ENCODE measurements around the gene CNFN.

Gene CNFN

DNA sequence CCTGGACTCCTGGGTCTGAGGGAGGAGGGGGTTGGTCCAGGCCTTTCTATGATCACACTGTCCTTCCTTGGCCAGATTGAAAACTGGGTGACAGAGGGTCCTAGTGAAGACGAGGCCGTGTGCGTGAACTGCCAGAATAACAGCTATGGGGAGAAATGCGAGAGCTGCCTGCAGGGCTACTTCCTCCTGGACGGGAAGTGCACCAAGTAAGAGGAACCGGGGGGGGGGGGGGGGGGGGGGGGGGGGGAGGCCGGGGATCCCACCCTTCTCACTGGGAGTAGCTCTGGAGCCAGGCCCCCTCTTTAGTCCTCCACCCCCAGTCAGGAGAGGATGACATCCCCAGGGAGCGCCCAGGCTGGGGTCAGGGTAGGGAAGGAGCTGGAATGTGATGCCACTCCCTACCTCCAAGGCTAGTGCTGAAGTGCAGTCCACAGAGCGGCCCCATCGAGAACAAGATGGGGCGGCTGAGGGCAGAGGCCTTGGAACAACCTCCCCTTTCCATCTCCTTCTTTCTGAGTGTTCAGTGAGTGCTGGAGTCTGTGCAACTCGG lies 19.4 kb downstream of the CNFN start:
- no peak for DNase-seq

DNA sequence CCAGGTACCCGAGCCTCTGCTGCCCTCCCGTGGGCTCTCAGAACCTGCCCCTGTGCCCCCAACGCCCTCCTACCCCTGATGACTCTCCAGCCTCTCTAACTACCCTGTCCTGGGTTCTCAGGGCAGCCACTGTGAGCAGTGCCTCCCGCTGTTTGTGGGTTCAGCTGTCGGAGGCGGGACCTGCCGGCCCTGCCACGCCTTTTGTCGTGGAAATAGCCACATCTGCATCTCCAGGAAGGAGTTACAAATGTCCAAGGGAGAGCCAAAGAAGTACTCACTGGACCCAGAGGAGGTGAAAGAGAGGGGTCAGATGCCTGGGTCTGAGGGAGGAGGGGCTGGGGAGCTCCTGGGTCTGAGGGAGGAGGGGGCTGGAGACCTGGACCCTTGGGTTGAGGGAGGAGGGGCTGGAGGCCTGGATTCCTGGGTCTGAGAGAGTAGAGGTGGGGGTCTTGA lies 20.0 kb downstream of the CNFN start:
- peak in 1 of 2 experiments; percentile 34 for DNase-seq

DNA sequence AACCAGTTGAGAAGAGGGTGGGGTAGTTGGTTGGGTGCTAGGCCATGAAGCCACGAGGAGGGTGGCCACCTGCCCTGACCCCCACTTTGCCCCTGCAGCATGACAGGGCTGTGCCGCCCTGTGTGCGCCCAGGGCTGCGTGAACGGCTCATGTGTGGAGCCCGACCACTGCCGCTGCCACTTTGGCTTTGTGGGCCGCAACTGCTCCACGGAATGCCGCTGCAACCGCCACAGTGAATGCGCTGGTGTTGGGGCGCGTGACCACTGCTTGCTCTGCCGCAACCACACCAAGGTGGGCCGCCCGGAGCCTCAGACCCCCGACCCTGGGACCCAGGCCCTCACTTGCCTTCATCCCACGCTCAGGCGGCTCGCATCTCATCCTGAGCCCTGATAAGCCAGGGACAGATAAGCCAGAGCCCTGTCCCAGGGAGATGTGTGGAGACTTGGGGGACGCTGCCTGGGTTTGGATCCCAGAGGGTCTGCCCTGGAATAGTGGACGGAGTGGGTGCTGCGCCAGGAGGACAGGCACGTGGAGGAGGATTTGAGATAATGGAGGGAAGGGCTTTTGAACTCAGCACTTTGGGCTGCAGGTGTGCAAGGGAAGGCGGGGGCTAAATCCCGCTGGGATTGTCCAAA lies 20.5 kb downstream of the CNFN start:
- no peak for DNase-seq

DNA sequence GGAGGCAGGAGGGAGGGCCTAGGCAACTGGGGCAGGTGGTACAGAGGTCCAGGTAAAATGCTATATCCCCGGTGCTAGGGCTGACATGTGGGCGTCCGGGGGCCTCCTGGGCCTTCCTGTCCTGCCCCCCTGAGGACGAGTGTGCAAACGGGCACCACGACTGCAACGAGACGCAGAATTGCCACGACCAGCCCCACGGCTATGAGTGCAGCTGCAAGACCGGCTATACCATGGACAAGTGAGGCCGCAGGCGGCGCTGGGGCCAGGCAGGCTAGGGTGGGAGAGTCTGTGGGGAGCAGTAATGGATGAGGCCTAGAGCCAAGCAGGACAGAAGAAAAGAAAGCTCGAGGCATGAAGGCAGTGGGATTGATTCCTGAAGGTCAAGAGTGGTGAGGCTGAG lies 21.3 kb downstream of the CNFN start:
- DNase-seq = no peak

DNA sequence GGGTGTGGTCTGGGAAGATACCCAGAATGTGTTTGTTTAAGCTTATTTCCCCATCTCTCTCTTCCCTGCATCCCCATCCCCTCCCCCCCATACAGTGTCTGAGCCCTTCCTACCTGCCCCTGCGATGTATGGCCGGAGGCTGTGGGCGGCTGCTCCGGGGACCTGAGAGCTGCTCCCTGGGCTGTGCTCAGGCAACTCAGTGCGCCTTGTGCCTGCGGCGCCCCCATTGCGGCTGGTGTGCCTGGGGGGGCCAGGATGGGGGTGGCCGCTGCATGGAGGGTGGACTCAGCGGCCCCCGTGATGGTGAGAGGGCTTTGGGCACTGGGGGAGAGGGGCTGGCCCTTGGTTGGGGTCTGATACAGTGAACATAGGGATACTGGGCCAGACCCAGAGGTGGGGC lies 21.7 kb downstream of the CNFN start:
- no peak for DNase-seq

DNA sequence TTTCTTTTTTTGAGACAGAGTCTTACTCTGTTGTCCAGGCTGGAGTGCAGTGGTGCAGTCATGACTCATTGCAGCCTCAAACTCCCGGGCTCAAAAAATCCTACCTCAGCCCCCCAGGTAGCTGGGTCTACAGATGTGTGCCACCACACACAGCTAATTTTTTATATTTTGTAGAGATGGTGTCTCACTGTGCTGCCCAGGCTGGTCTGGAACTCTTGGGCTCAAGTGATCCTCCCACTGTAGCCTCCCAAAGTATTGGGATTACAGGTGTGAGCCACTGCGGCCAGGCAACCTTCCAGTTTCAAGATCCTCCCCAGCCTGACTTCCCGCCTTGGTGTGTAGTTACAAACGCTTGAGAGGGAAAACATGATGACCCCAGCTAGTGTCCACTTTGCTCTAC lies 22.2 kb downstream of the CNFN start:
- no peak for DNase-seq

DNA sequence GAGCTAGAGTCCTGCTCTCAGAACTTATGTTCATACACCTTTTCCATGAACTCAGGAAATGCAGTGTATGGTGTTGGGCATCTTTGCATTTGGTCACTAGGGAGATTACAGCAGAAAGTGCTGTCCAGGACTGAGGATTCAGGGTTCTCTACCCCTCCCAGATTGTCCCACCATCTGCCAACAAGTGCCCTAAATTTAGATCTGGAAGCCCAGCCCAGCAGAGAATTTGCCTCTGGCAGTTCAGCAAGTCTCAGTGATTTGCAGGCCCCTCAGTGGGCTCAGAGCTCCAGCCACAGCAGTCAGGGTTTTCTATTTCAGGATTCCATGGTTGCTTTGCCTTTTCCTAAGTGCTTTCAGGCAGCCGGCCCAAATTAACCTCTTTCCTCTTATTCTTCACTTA lies 23.4 kb downstream of the CNFN start:
- no peak for DNase-seq

DNA sequence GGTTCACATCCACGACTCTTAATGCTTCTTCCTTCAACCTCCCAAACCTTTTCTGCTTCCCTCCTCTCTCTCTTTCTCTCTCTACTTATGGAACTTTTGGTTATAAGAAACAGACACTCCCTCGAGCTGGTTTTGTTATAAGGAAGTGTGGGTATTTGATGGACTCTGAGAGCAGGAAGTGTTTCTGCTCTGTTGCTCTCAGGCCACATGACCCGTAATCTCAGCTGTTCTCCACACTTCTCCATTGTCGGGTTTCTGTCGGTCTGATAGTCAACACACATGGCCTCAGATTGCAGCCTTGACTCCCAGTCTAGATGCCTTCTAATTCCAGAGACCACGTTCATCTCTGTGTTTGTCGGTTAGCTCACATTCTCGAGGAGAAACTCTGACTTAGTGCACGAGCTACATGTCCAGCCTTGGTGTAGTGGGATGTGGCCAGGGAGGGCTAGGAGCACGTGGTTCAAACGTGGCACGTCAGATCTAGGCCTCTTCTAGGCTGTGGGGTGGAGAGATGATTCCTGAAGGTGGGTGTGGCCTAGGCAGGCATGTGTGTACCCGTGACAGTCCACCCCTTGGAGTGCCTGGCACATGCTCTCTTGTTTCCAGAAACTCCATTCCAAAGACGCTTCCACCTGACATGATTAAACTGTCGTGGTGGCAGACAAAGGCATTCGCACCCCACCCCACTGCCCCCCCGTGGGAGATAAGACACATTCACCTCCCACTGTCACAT lies 26.3 kb downstream of the CNFN start:
- DNase-seq = no peak

DNA sequence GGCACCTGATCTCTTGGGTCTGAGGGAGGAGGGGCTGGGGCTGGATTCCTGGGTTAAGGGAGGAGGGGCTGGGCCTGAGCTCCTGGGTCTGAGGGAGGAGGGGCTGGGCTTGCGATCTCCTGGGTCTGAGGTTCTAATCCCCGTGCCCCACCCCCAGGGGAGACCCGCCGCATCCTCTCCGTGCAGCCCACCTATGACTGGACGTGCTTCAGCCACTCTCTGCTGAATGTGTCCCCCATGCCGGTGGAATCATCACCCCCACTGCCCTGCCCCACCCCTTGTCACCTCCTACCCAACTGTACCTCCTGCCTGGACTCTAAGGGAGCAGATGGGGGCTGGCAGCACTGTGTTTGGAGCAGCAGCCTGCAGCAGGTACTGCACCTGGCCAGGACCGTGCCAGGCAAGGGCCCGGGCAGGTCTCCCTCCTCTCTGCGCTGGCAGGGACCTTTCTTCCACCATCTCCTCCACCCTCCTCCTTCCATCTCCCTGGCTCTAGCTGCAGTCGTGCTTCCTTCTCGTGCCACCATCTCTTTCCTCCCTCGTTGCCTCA lies 27.1 kb downstream of the CNFN start:
- no peak for DNase-seq

DNA sequence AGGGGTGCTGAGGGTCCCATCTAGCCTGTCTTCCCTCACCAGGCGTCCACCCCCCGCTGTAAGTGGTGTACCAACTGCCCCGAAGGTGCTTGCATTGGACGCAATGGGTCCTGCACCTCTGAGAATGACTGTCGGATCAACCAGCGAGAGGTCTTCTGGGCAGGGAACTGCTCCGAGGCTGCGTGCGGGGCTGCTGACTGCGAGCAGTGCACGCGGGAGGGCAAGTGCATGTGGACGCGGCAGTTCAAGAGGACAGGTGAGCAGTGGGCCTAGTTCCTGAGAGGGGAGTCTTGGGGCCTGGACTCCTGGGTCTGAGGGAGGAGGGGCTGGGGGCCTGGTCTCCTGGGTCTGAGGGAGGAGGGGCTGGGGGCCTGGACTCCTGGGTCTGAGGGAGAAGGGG lies 27.8 kb downstream of the CNFN start:
- DNase-seq = no peak

DNA sequence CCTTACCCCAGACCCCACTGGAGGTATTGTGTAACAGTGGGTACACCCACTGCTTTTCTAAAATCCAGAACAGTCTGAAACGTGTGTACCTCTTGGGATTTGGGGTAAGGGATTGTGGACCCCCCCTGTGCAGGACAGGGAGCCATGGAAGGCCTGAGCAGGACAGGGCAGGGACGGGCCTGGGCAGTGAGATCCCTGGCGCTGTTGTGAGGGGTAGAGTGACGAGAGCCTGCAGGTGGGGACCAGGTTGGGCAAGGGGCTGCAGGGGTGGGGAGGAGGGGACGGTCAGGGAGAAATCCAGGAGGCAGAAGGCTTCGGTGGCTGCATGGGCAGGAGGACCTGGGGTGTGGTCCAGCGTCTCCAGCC lies 28.6 kb downstream of the CNFN start:
- DNase-seq = no peak

DNA sequence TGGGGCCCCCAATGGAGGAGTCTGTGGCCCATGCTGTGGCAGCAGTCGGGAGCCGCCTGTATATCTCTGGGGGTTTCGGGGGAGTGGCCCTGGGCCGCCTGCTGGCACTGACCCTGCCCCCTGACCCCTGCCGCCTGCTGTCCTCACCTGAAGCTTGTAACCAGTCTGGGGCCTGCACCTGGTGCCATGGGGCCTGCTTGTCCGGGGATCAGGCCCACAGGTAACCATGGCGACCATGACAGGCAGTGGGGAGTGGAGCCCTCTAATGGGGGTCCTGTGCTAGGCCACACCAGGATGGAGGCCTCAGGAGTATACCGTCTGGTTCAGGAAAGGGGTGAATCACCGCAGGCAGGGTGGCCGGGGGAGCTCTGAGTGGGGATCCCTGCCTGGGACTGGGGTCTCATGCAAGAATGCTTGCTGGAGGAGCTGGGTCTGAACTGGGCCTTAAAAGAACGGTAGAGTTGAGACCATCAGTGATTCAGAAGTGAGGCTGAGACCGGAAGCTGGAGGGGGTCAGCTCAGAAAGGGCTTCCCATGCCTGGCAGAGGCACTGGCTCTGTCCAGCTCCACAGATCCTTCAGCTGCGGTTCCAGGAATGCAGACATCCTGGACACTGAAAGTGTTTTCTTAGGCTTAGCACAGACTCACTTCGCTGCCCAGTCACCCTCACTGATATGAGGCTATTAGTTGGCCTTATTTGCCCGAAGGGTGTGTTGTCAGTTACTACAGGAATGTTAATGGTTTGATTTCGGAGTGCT lies 29.1 kb downstream of the CNFN start:
- DNase-seq = no peak

DNA sequence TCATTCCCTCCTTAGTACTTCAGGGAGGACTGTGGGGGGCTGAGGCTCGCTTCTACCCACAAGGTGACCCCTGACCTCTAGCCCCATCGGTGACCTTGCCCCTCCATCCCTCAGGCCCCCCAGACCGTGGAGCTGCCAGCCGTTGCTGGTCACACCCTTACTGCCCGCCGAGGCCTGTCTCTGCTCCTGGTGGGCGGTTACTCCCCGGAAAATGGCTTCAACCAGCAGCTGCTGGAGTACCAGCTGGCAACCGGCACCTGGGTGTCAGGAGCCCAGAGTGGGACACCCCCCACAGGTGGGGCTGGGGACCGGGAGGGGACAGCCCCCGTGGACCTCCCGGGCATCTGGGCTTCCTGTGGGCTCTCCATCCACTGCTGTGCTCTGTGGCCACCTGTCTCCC lies 32.8 kb downstream of the CNFN start:
- no peak for DNase-seq

DNA sequence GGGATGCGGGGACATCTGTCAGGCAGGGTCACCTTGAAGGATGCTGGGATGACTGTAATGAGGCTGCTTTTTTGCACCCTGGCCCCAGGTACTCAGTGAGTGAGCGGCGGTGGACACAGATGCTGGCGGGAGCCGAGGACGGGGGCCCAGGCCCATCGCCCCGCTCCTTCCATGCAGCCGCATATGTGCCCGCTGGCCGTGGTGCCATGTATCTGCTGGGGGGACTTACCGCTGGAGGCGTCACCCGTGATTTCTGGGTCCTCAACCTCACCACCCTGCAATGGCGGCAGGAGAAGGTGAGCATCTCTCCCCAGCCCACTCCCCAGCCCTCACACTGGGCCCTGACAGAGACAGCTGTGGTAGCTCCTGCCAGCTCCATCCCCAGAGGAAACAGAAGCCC lies 33.4 kb downstream of the CNFN start:
- no peak for DNase-seq

DNA sequence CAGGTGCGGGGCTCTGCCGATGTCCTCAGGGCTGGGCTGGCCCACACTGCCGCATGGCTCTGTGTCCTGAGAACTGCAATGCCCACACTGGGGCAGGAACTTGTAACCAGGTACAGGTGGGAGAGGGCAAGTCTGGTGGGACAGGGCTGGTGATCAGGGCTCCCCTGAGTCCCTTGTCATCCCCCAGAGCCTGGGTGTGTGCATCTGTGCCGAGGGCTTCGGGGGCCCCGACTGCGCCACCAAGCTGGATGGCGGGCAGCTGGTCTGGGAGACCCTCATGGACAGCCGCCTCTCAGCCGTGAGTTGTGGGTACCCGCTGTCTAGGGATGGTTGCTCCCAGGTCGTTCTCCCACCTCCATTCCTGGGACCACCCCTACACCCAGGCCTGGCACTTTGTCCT lies 34.2 kb downstream of the CNFN start:
- DNase-seq = no peak

DNA sequence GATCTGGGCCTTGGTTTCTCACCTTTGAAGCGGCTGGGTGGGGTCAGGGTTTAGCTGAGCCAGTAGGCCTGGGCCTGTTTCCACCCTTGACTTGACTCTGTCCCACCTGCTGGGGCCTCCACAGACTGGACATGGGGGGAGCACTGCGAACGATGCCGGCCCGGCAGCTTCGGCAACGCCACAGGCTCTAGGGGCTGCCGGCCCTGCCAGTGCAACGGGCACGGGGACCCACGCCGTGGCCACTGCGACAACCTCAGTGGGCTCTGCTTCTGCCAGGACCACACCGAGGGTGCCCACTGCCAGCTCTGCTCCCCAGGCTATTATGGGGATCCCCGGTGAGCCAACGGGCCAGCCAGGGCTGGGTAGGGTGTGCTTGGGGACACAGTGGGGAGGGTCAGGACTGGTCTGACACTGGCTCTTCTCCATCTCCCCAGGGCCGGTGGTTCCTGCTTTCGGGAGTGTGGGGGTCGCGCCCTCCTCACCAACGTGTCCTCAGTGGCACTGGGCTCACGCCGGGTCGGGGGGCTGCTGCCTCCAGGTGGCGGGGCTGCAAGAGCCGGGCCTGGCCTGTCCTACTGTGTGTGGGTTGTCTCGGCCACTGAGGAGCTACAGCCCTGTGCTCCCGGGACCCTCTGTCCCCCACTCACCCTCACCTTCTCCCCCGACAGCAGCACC lies 36.6 kb downstream of the CNFN start:
- no peak for DNase-seq

DNA sequence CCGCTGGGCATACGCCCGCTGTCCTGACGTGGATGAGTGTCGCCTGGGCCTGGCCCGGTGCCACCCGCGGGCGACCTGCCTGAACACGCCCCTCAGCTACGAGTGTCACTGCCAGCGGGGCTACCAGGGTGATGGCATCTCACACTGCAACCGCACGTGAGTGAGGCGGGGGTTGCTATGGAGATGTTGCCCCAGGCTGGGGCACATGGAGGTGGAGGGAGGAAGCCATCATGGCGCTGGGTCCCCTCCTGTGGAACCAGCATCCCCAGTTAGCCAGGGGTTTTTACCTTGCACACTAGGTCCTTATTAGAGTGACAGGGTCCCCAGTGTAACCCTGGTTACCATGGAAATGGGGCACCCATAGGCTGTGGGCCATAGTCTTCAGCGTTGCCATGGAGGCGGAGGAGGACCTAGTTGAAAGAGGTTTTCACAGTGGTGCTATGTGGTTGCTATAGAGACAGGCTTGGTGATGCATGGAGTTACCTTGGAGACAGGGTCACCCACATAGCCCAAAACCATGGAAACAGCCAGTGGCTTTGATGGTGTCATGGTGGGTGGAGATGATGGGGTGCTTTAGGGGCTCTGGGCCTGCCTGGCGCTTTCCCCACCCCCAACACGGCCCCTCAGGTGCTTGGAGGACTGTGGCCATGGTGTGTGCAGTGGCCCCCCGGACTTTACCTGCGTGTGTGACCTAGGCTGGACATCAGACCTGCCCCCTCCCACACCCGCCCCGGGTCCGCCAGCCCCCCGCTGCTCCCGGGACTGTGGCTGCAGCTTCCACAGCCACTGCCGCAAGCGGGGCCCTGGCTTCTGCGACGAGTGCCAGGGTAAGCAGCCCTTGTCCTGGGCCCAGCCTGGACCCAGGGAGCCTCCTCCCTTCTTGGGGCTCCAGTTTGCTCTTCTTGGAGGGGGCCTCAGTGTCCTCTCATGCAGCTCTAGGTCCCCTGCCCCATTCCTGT lies 37.5 kb downstream of the CNFN start:
- DNase-seq = peak; percentile 14 to 49

DNA sequence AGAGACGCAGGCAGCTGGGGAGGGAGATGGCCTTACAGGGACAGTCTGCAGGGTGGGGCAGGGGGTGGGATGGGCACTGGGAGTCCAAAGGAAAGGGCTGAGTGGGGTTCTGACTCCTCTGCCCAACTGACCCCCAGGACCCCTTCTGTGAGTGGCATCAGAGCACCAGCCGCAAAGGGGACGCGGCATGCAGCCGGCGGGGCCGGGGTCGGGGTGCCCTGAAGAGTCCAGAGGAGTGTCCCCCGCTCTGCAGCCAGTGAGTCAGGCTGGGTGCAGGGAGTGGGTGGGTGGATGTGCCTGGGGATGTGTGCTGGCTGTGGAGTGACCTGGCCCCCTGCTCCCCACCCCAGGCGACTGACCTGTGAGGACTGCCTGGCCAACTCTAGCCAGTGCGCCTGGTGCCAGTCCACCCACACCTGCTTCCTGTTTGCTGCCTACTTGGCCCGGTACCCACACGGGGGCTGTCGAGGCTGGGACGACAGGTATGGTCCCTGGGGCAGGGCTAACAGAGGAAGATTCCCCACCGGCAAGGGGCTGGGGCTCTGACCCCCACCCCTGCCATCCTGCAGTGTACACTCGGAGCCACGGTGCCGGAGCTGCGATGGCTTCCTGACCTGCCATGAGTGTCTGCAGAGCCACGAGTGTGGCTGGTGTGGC lies 38.9 kb downstream of the CNFN start:
- DNase-seq = no peak

DNA sequence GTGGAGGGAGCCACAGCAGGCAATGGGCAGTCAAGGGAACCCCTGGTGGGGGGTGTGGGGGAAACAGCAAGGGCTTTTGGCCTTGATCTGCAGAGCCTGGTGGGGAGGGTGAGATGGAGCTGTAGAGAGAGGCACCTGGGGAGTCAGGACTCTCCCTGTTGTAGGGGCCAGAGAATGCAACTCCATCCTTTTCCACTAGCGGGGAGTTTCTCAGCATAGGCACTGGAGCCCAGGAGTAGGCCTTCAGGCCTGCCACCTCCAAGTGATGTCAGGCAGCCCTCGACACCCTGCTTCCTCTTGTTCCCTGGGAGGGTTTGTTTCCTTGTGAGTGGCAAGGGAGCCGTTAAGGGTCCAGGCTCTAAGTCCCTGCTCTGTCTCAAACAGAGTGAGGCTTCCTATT lies 39.7 kb downstream of the CNFN start:
- no peak for DNase-seq

DNA sequence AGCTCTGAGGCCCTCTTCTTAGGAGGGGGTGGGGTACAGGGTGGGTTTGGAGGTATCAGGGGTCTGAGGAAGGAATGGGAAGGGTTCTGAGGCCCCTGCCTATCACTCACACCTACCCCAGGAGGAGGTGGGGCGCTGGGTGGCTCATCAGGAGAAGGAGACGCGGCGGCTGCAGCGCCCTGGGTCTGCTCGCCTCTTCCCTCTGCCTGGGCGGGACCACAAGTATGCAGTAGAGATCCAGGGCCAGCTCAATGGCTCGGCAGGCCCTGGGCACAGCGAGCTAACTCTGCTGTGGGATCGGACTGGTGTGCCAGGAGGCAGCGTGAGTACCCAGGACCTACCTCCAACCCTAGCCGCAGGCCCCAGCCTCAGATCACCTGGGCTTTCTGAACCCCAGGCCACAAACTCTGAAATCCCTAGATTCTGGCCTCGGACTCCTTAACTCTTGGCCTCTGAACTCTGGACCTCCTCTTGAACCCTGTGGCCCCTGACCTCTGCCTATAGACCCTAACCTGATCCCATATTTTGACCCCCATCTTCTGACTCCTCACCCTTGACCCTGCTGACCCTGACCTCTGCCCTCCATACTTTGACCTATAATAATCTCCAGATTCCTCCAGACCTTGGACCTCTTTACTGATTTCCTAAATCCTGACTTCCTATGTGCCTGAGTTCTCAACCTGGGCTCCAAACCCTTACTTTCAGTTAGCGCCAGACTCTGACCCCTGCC lies 40.6 kb downstream of the CNFN start:
- DNase-seq = no peak

DNA sequence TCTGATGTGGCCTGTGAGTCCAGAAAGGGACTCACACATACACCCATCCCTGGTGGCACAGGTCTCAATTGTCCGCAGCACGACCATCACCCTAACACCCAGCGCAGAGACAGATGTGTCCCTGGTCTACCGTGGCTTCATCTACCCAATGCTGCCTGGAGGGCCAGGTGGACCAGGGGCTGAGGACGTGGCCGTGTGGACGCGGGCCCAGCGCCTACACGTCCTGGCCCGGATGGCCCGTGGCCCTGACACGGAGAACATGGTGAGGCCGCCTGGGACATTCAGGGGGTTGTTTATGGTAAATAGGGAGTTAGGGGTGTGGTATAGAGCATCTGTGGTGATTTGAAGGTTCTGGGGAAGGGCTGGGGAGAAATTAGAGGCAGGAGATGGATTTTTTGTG lies 41.9 kb downstream of the CNFN start:
- DNase-seq = no peak

Measured in NCI-H2081 (cell line).